NOMO-1 treated with DMSO at 0.1 percent for 48 hours (cell line): ENCODE results near the gene ZC3H7A.

ENCODE experiments used
- DNase-seq: peaks from one replicate; lab custom pipeline; 2025; ENCODE audit not compliant: unreplicated experiment; lab: John Stamatoyannopoulos, UW

ZC3H7A gene

DNA sequence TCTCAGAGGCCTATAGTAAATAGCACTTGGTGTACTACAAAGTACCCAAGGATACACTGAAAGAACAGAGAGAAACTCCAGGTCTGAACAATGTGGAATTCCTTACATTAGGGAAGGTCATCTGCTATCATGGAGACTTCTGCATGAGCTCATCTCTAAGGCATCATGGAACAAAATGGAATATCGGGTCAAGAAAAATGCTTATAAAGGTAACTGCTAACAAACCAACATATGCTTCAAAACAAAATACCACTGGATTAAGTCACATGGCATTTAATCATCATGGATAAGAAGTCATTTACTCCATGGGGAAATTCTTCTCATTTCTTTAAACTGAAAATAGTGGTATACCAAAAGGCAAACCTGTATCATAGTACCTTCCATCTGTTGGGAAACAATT lies 88.6 kb downstream of the ZC3H7A start:
- DNase-seq: no peak

DNA sequence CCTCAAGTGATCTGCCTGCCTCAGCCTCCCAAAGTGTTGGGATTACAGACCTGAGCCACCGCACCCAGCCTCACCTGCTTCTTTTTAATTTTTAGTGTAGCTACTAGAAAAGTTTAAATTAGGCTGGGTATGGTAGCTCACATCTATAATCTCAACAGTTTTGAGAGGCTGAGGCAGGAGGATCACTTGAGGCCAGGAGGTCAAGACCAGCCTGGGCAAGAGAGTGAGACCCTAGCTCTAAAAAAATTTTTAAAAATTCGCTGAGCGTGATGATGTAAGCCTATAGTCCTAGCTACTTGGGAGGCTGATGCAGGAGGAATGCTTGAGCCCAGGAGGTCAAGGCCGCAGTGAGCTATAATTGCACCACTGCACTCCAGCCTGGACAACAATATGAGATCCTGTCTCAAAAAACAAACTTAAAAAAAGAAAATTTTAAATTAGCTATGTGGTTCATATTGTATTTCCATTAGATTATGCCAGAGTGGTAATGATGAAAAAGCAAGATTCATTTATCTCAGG lies 89.3 kb downstream of the ZC3H7A start:
- no peak for DNase-seq

- DNase-seq: no peak
Observed at GRCh38 chr16:11706180-11706742, 90.8 kb downstream of the ZC3H7A start.

- no peak for DNase-seq
Observed at GRCh38 chr16:11705311-11706025, 91.6 kb downstream of the ZC3H7A start.
